AG10803 (cell line): Measurements from ENCODE around the gene DNAJC7.

Experiments
- DNase-seq: peaks from one replicate; pipeline ENCODE4 v3.0.0; 2010; ENCODE audit warnings: low read depth
- H3K4me3 ChIP-seq: 2 replicates; pipeline ENCODE4 v1.5.1; 2011; ENCODE audit warnings: mild to moderate bottlenecking, low read length, control low read depth
- TF ChIP-seq, protein P1 (sequence below): conservative IDR thresholded peaks from 2 replicates; pipeline ENCODE4 v1.5.1; 2011; ENCODE audit warnings: mild to moderate bottlenecking, low read length, control low read depth, inconsistent platforms

Gene DNAJC7

DNA sequence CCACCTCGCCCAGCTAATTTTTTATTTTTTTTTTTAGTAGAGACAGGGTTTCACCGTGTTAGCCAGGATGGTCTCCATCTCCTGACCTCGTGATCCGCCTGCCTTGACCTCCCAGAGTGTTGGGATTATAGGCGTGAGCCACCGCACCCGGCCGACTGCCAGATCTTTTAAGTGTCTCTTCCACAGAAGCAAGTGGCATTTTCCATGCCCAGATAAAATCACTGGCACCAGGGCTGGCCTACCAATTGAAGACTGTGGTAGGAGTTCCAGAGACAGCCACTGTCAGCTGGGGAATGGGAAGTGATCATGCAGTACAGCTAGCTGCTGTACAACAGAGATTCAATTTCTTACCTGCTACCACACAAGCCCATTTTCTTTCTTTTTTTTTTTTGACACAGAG is 32.8 kb downstream of the DNAJC7 start:
- H3K4me3 ChIP-seq = no peak overlapping the region
- DNase-seq = no peak
- TF ChIP-seq, protein P1, sequence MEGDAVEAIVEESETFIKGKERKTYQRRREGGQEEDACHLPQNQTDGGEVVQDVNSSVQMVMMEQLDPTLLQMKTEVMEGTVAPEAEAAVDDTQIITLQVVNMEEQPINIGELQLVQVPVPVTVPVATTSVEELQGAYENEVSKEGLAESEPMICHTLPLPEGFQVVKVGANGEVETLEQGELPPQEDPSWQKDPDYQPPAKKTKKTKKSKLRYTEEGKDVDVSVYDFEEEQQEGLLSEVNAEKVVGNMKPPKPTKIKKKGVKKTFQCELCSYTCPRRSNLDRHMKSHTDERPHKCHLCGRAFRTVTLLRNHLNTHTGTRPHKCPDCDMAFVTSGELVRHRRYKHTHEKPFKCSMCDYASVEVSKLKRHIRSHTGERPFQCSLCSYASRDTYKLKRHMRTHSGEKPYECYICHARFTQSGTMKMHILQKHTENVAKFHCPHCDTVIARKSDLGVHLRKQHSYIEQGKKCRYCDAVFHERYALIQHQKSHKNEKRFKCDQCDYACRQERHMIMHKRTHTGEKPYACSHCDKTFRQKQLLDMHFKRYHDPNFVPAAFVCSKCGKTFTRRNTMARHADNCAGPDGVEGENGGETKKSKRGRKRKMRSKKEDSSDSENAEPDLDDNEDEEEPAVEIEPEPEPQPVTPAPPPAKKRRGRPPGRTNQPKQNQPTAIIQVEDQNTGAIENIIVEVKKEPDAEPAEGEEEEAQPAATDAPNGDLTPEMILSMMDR = no peak

DNA sequence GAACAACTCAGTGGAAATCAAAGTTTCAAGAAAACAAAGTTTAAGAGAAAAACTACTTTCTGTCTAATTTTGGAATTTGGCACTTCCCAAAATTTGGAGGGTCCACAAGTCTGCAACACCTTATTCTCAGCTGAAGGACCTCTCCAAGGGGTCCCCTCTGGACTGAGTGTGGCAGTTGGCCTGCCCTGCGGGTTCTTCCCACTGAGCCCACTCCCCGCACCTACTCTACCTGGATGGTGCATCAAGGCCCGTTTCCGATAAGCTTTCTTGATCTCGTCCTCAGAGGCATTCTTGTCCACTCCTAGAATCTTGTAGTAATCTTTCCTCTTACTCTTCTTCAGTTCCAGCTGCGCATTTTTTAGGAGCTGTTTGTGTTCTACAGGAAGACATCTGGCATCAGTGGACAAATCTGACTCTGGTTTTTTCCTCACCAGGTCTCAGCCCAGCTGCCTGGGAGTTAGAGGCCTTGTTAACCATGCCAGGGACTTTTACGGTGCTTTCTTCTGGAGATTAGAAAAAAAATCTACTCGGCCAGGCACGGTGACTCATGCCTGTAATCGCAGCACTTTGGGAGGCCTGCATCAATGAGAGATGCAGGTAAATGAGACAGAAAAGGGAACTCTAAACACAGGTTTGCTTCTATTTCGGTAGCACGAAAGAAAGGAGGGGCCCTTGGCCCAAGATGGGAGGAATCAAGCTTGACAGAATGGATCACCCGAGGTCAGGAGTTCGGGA is 35.0 kb downstream of the DNAJC7 start:
- H3K4me3 ChIP-seq = no peak overlapping the region
- TF ChIP-seq, protein P1 = no peak
- no peak for DNase-seq

DNA sequence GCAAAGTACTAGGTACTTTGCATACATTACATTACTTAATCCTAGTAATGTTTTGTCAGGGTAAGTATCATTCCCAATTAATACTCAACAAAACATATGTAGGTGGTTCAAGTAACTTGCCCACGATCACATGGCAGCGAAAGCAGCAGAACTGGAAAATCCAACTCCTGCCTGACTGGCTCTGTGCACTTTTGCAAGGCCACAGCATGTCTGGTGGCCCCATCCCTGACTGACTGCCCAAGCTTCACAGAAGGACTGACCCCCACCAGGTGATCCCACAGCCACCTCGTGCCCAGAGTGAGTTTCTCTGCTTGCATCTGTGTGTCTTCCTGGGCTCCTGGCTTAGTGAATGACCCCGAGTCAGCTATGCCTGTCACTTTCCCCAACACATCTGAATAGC is 39.2 kb downstream of the DNAJC7 start:
- H3K4me3 ChIP-seq = no peak overlapping the region
- TF ChIP-seq, protein P1 = no peak
- DNase-seq = no peak

- no peak overlapping the region for H3K4me3 ChIP-seq
- TF ChIP-seq, protein P1 = no peak
- DNase-seq = peak; percentile 47
These were observed 41.0 kb downstream of the DNAJC7 start for GRCh38 chr17:41976142-41976768.

DNA sequence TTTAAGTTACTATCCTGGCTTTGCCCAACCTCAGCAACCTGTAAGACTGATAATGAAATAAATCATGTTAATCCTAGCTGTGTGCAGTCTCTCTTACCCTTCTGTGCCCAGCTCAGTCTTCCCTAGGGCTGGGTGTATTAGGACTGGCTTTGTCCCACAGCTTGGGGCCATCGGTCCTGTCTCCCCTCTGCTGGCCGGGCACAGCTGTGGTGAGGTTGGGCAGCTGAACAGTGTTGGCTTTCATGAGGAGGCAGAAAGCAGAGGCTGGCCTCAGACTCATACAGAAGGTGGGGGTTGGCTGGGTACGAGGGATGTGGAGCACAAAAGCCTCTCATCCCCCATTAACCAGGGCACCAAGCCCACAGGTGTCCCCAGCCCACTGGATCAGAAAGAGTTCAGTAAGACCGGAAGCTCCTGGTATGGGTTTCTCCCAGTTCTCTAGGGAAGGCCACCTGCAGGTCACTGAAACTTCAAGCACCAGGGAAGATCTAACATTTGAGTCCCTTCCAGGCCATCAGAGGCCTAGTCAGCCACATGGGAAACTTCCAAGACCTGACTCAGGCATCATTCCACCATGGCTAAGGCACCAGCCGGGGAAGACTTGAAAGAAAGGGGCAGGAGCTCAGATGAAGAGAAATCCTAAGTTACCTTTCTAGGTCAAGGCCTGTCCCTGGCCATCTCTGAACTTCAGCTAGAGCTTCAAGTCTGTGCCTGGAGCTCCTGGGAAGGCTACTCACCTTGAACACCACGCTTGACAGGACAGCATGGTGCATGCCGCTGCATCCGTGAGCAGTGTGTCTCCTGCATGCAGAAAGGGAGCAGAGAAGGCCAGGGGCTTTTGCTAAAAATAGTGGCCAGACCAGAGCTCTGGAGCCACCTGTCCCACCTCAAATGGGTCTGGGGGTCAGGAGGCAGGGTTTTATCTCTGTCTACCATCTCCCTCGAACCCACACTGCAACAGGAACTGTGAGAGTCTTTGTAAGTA is 41.8 kb downstream of the DNAJC7 start:
- TF ChIP-seq, protein P1 = no peak
- peak; percentile 68 for DNase-seq
- H3K4me3 ChIP-seq = no peak overlapping the region

- TF ChIP-seq, protein P1 = no peak
- DNase-seq = no peak
- H3K4me3 ChIP-seq = no peak overlapping the region
These were observed 42.6 kb downstream of the DNAJC7 start for GRCh38 chr17:41974658-41975057.
